SK-N-MC (cell line): Measurements from ENCODE around the gene CADPS2.

Experiments used
- DNase-seq: peaks from one replicate; pipeline ENCODE4 v3.0.0-alpha.2; 2011; ENCODE audit warnings: low read depth, low spot score
- H3K27ac ChIP-seq: fragments of 200-600 bp; sonication (generic); 2 replicates; pipeline ENCODE4 v1.5.1; 2016; ENCODE audit warnings: mixed run types
- H3K36me3 ChIP-seq: fragments of 200-600 bp; sonication (generic); 2 replicates; pipeline ENCODE4 v1.6.1; 2017; ENCODE audit warnings: antibody characterized with exemption, low read length, mixed read lengths; ENCODE audit not compliant: insufficient read depth
- H3K4me3 ChIP-seq: fragments of 200-600 bp; sonication (generic); 2 replicates; pipeline ENCODE4 v1.5.1; 2016
- H3K9ac ChIP-seq: fragments of 200-600 bp; sonication (generic); 2 replicates; pipeline ENCODE4 v1.8.0; 2017; ENCODE audit warnings: mixed run types, mixed read lengths; ENCODE audit not compliant: insufficient read length
- H3K9me3 ChIP-seq: fragments of 200-600 bp; sonication (generic); 2 replicates; pipeline ENCODE4 v1.6.1; 2017; ENCODE audit warnings: low read depth, mild to moderate bottlenecking, antibody characterized with exemption, low read length, moderate library complexity, mixed read lengths
- EZH2 ChIP-seq: fragments of 200-600 bp; sonication (generic); IDR thresholded peaks from one replicate; pipeline ENCODE4 v1.6.1; 2017; ENCODE audit warnings: antibody characterized with exemption
- FOXP2 ChIP-seq: optimal IDR thresholded peaks from 2 replicates; pipeline ENCODE3; 2011; ENCODE audit warnings: mild to moderate bottlenecking, moderate library complexity; ENCODE audit not compliant: insufficient read depth; ENCODE audit errors: extremely low read length, control extremely low read depth
- POLR2AphosphoS5 ChIP-seq: IDR thresholded peaks from 2 replicates; pipeline ENCODE4 v1.6.1; 2012; ENCODE audit warnings: mild to moderate bottlenecking, low read depth, low read length, borderline replicate concordance

CADPS2 gene

GRCh38 chr7:122544463-122544862 is 341.8 kb downstream of the CADPS2 start:
- H3K9me3 ChIP-seq = no peaks in the 10 kb centered on the region
- H3K4me3 ChIP-seq = no peak overlapping the region
- no peak for TF ChIP-seq FOXP2
- no peak for TF ChIP-seq POLR2AphosphoS5
- no peak for TF ChIP-seq EZH2
- no peak for DNase-seq
- H3K36me3 ChIP-seq = 0 out of 2 replicates have a peak, but pooled peaks cover 2% of the 10 kb centered on the region
- H3K27ac ChIP-seq = no peak overlapping the region
- no peak overlapping the region for H3K9ac ChIP-seq

- TF ChIP-seq EZH2 (no peak), FOXP2 (no peak), POLR2AphosphoS5 (no peak)
- 0 out of 2 replicates have a peak, but pooled peaks cover 2% of the 10 kb centered on the region for H3K36me3 ChIP-seq
Measured at GRCh38 chr7:122543891-122544290, 342.4 kb downstream of the CADPS2 start.

GRCh38 chr7:122543166-122543565 is 343.1 kb downstream of the CADPS2 start:
- Histone ChIP-seq H3K36me3 (0 out of 2 replicates have a peak, but pooled peaks cover 2% of the 10 kb centered on the region), H3K27ac (no peak overlapping the region), H3K9me3 (no peaks in the 10 kb centered on the region), H3K4me3 (no peak overlapping the region), H3K9ac (no peak overlapping the region)
- TF ChIP-seq POLR2AphosphoS5 (no peak), FOXP2 (no peak), EZH2 (no peak)
- DNase-seq = no peak

More at GRCh38 chr7:122543891-122544290, 342.4 kb downstream of the CADPS2 start:
- DNase-seq = no peak
- Histone ChIP-seq H3K4me3 (no peak overlapping the region), H3K9me3 (no peaks in the 10 kb centered on the region), H3K9ac (no peak overlapping the region), H3K27ac (no peak overlapping the region)

- DNase-seq = no peak
- H3K9ac ChIP-seq = no peak overlapping the region
- H3K4me3 ChIP-seq = no peak overlapping the region
- H3K36me3 ChIP-seq = no peaks in the 10 kb centered on the region
- peak overlapping the region; percentile 58 for H3K27ac ChIP-seq
- TF ChIP-seq EZH2 = no peak
- TF ChIP-seq FOXP2 = no peak
- no peak for TF ChIP-seq POLR2AphosphoS5
- H3K9me3 ChIP-seq = no peaks in the 10 kb centered on the region
Measured at GRCh38 chr7:122535086-122535485, 351.2 kb downstream of the CADPS2 start.

- Histone ChIP-seq H3K36me3 (no peaks in the 10 kb centered on the region), H3K27ac (no peak overlapping the region), H3K9ac (no peak overlapping the region), H3K9me3 (no peaks in the 10 kb centered on the region), H3K4me3 (no peak overlapping the region)
- DNase-seq = no peak
- TF ChIP-seq FOXP2 (no peak), POLR2AphosphoS5 (no peak), EZH2 (no peak)
Measured at GRCh38 chr7:122532406-122533269, 353.6 kb downstream of the CADPS2 start.

- Histone ChIP-seq H3K4me3 (peak overlapping the region; percentile 67), H3K9me3 (no peaks in the 10 kb centered on the region), H3K9ac (peak overlapping the region; percentile 77), H3K36me3 (no peaks in the 10 kb centered on the region; the same call in 1 of the 2 replicates), H3K27ac (peak overlapping the region; percentile 85)
- no peak for TF ChIP-seq FOXP2
- TF ChIP-seq POLR2AphosphoS5 = no peak
- TF ChIP-seq EZH2 = no peak
- DNase-seq = peak; percentile 84
Measured at GRCh38 chr7:122528879-122529481, 357.3 kb downstream of the CADPS2 start.

- Histone ChIP-seq H3K9ac (no peak overlapping the region), H3K9me3 (0 out of 2 replicates have a peak, but pooled peaks cover 2% of the 10 kb centered on the region), H3K27ac (no peak overlapping the region), H3K36me3 (no peaks in the 10 kb centered on the region; the same call in 1 of the 2 replicates), H3K4me3 (no peak overlapping the region)
- TF ChIP-seq FOXP2 (no peak), EZH2 (no peak), POLR2AphosphoS5 (no peak)
- DNase-seq = no peak
Measured at GRCh38 chr7:122525355-122525754, 360.9 kb downstream of the CADPS2 start.

- Histone ChIP-seq H3K36me3 (no peaks in the 10 kb centered on the region; the same call in 1 of the 2 replicates), H3K9me3 (0 out of 2 replicates have a peak, but pooled peaks cover 2% of the 10 kb centered on the region), H3K9ac (no peak overlapping the region), H3K27ac (peak overlapping the region; percentile 72; the same call in 1 of the 2 replicates), H3K4me3 (no peak overlapping the region)
- no peak for TF ChIP-seq POLR2AphosphoS5
- TF ChIP-seq EZH2 = no peak
- TF ChIP-seq FOXP2 = no peak
- DNase-seq = no peak
Measured at GRCh38 chr7:122521767-122522166, 364.5 kb downstream of the CADPS2 start.
